Gastroesophageal sphincter (tissue), 3 donors: ENCODE data around the gene MACF1.

Source experiments
- POLR2AphosphoS5 ChIP-seq: sonication (generic); formaldehyde crosslinking; IDR thresholded peaks from one replicate; pipeline ENCODE4 v1.6.1; 2017; ENCODE audit warnings: antibody characterized with exemption
- TF ChIP-seq, protein P1 (sequence below), 4 experiments: fragments of 200-600 bp in 2 of 4; fragments of 450-650 bp in 2 of 4; sonication (generic) in 1 of 4; IDR thresholded peaks; one replicate each; pipeline ENCODE4 v1.5.1; 2017 to 2019; ENCODE audit warnings: antibody characterized with exemption in 4 of 4, mild to moderate bottlenecking in 2 of 4, moderate library complexity in 2 of 4

GRCh38 chr1:39395357-39395831 lies 190.9 kb downstream of the MACF1 start:
- TF ChIP-seq, protein P1, sequence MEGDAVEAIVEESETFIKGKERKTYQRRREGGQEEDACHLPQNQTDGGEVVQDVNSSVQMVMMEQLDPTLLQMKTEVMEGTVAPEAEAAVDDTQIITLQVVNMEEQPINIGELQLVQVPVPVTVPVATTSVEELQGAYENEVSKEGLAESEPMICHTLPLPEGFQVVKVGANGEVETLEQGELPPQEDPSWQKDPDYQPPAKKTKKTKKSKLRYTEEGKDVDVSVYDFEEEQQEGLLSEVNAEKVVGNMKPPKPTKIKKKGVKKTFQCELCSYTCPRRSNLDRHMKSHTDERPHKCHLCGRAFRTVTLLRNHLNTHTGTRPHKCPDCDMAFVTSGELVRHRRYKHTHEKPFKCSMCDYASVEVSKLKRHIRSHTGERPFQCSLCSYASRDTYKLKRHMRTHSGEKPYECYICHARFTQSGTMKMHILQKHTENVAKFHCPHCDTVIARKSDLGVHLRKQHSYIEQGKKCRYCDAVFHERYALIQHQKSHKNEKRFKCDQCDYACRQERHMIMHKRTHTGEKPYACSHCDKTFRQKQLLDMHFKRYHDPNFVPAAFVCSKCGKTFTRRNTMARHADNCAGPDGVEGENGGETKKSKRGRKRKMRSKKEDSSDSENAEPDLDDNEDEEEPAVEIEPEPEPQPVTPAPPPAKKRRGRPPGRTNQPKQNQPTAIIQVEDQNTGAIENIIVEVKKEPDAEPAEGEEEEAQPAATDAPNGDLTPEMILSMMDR (IDR thresholded peaks at IDR 0.05) = no peak
- TF ChIP-seq POLR2AphosphoS5 = peak; percentile 11
